Measurements from ENCODE around the gene TMTC4. TPM values are rescaled to one million over a fixed set of nuclear protein-coding genes. Genes with fewer than 3 reads are reported as not detected.
"Not testable (repeated sequence)": the region's sequence is repeated elsewhere in the genome, so short reads cannot be mapped to it uniquely, and the experiment has no call there.

The TMTC4 gene
- total RNA-seq, 3 donors from 2014 or later (not counting 1 experiment from before 2014, with no cell fraction given) = 16.2 to 24.9 (median 17.3) TPM

DNA sequence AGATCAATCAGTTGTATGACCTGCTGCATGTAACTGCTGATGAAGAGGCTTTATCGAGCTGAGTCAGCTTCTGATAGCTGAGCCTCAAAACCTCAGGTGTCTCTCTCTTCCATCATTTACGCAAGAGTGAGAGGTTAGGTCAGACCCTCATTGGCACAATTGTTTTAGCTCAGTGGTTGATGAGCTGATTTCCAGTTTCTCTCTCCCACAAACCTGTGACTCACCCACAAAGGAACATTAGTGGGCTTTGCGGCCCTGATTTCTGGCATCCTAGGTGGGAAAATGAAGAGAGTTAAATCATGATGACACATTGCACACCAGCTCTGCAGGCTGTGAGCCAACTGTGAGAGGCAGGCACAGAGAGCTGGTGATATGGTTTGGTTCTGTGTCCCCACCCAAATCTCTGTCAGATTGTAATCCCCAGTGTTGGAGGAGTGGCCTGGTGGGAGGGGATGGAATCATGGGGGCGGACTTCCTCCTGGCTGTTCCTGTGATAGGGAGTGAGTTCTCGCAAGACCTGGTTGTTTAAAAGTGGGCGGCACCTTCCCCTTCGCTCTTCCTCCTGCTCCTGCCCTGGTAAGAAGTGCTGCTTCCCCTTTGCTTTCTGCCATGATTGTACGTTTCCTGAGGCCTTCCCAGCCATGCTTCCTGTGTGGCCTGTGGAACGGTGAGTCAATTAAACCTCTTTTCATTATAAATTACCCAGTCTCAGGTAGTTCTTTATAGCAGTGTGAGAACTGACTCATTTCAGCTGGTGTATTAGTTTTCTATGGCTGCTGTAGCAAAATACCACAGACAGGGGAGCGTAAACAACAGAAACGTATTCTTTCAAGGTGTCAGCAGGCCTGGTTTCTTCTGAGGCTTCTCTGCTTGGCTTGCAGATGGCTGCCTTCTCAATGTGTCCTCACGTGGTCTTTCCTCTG, 33.5 kb upstream of the TMTC4 start:
- Histone ChIP-seq H3K4me1 (ENCODE audit: control insufficient read depth, insufficient read depth, low read length) (no peaks in the 10 kb centered on the region), H3K36me3 (ENCODE audit: control insufficient read depth, insufficient read depth, low read length) (no peaks in the 10 kb centered on the region), H3K27ac (ENCODE audit: low read length) (no peak overlapping the region), H3K27me3 (ENCODE audit: control insufficient read depth, insufficient read depth, low read length) (no peaks in the 10 kb centered on the region), H3K4me3 (ENCODE audit: low read length) (no peak overlapping the region), H3K9me3 (ENCODE audit: control insufficient read depth, insufficient read depth, low read length) (no peaks in the 10 kb centered on the region)
- ATAC-seq (peak in 1 of 3 donors; percentile 5), DNase-seq (no peak)
- Mint-ChIP-seq H3K4me3 (no peak overlapping the region), H3K9me3 (no peaks in the 10 kb centered on the region), H3K36me3 (no peaks in the 10 kb centered on the region), H3K27me3 (ENCODE audit: low read depth in 2 of 2) (no peaks in the 10 kb centered on the region), H3K27ac (no peak overlapping the region), H3K4me1 (no peaks in the 10 kb centered on the region)
- TF ChIP-seq CTCF (IDR thresholded peaks at IDR 0.05) = no peak
- intact Hi-C loops (cut with micrococcal nuclease) = no loop called here
- WGBS (ENCODE audit: insufficient coverage) = 81% methylated on average over 11 of the region's 12 CpGs

DNA sequence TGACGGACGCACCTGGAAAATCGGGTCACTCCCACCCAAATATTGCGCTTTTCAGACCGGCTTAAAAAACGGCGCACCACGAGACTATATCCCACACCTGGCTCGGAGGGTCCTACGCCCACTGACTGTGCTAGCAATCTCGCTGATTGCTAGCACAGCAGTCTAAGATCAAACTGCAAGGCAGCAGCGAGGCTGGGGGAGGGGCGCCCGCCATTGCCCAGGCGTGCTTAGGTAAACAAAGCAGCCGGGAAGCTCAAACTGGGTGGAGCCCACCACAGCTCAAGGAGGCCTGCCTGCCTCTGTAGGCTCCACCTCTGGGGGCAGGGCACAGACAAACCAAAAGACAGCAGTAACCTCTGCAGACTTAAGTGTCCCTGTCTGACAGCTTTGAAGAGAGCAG, 23.7 kb upstream of the TMTC4 start:
- H3K4me1 ChIP-seq (ENCODE audit: control insufficient read depth, insufficient read depth, low read length); H3K27ac ChIP-seq (ENCODE audit: low read length); H3K9me3 ChIP-seq (ENCODE audit: control insufficient read depth, insufficient read depth, low read length); H3K27ac Mint-ChIP-seq; H3K4me3 ChIP-seq (ENCODE audit: low read length); DNase-seq; H3K36me3 ChIP-seq (ENCODE audit: control insufficient read depth, insufficient read depth, low read length); H3K4me3 Mint-ChIP-seq; H3K4me1 Mint-ChIP-seq; intact Hi-C loops (cut with micrococcal nuclease); H3K27me3 ChIP-seq (ENCODE audit: control insufficient read depth, insufficient read depth, low read length); H3K9me3 Mint-ChIP-seq; ATAC-seq; H3K36me3 Mint-ChIP-seq: not testable (repeated sequence)
- 64% methylated on average over 6 of the region's 16 CpGs for WGBS (ENCODE audit: insufficient coverage)
- H3K27me3 Mint-ChIP-seq (ENCODE audit: low read depth in 2 of 2) = peaks cover 10 to 14% of the 10 kb centered on the region in 2 donors

GRCh38 chr13:100695509-100695773, 20.8 kb upstream of the TMTC4 start:
- ATAC-seq (no peak), DNase-seq (no peak)
- Histone ChIP-seq H3K36me3 (ENCODE audit: control insufficient read depth, insufficient read depth, low read length) (no peaks in the 10 kb centered on the region), H3K4me1 (ENCODE audit: control insufficient read depth, insufficient read depth, low read length) (no peaks in the 10 kb centered on the region), H3K9me3 (ENCODE audit: control insufficient read depth, insufficient read depth, low read length) (peaks cover under 1% of the 10 kb centered on the region), H3K27me3 (ENCODE audit: control insufficient read depth, insufficient read depth, low read length) (peaks cover 8% of the 10 kb centered on the region), H3K27ac (ENCODE audit: low read length) (no peak overlapping the region), H3K4me3 (ENCODE audit: low read length) (no peak overlapping the region)
- Mint-ChIP-seq H3K27me3 (ENCODE audit: low read depth in 2 of 2) (peaks cover 15% of the 10 kb centered on the region in 2 donors), H3K36me3 (no peaks in the 10 kb centered on the region), H3K4me3 (no peak overlapping the region), H3K4me1 (no peaks in the 10 kb centered on the region), H3K27ac (no peak overlapping the region), H3K9me3 (no peaks in the 10 kb centered on the region)
- no peak for TF ChIP-seq CTCF (IDR thresholded peaks at IDR 0.05)
- WGBS (ENCODE audit: insufficient coverage) = 100% methylated on average over 1 of the region's 2 CpGs
- intact Hi-C loops (cut with micrococcal nuclease) = no loop called here

- Mint-ChIP-seq H3K4me3 (no peak overlapping the region), H3K27ac (no peak overlapping the region), H3K27me3 (ENCODE audit: low read depth in 2 of 2) (peaks cover 15% of the 10 kb centered on the region in 2 donors), H3K9me3 (no peaks in the 10 kb centered on the region), H3K4me1 (no peaks in the 10 kb centered on the region), H3K36me3 (no peaks in the 10 kb centered on the region)
- no peak for ATAC-seq
- TF ChIP-seq CTCF (IDR thresholded peaks at IDR 0.05) = no peak
- Histone ChIP-seq H3K27ac (ENCODE audit: low read length) (no peak overlapping the region), H3K27me3 (ENCODE audit: control insufficient read depth, insufficient read depth, low read length) (peaks cover 8% of the 10 kb centered on the region), H3K36me3 (ENCODE audit: control insufficient read depth, insufficient read depth, low read length) (no peaks in the 10 kb centered on the region), H3K4me3 (ENCODE audit: low read length) (no peak overlapping the region), H3K4me1 (ENCODE audit: control insufficient read depth, insufficient read depth, low read length) (no peaks in the 10 kb centered on the region), H3K9me3 (ENCODE audit: control insufficient read depth, insufficient read depth, low read length) (peaks cover 6% of the 10 kb centered on the region)
- intact Hi-C loops (cut with micrococcal nuclease) = no loop called here
- 76% methylated on average over 12 of the region's 12 CpGs for WGBS (ENCODE audit: insufficient coverage)
- no peak for DNase-seq
These were observed 20.3 kb upstream of the TMTC4 start for GRCh38 chr13:100694722-100695508.

Data from natural killer cell (primary cell).